SK-N-SH (cell line): ENCODE results near the gene NUDT14. TPM values are rescaled to one million over a fixed set of nuclear protein-coding genes. Genes with fewer than 3 reads are reported as not detected.

Source experiments
- CTCF ChIA-PET: fragments of 300-600, 350-600 bp; formaldehyde crosslinking; extraction: SDS; loops from one replicate; lab custom pipeline; 2021; lab: Yijun Ruan, JAX
- POLR2A ChIA-PET: fragments of 350-600 bp; sonication (Branson Sonifier 250); formaldehyde crosslinking; extraction: SDS; loops from one replicate; lab custom pipeline; 2020; ENCODE audit warnings: antibody characterized with exemption, inconsistent platforms; lab: Yijun Ruan, JAX
- DNase-seq: peaks from one replicate; pipeline ENCODE4 v3.0.0; 2012
- H2AFZ ChIP-seq: fragments of 200-600 bp; sonication (generic); 2 replicates; pipeline ENCODE4 v1.8.1; 2016; ENCODE audit warnings: antibody characterized with exemption, mild to moderate bottlenecking, low read depth
- H3F3A ChIP-seq: fragments of 200-600 bp; sonication (generic); replicated peaks from 2 replicates; pipeline ENCODE3; 2016; ENCODE audit warnings: antibody characterized with exemption, mild to moderate bottlenecking; ENCODE audit not compliant: insufficient read depth
- H3K27ac ChIP-seq, 2 experiments: fragments of 200-500 bp in 1 of 2; fragments of 200-600 bp in 1 of 2; sonication (Bioruptor generic) in 1 of 2; sonication (generic), shearing (Covaris generic) in 1 of 2; 2 replicates each; pipeline versions ENCODE4 v1.5.1 to v1.6.1; 2014 to 2016; ENCODE audit warnings: low read depth in 2 of 2, inconsistent platforms in 1 of 2, low read length in 1 of 2, mild to moderate bottlenecking in 1 of 2, mixed read lengths in 1 of 2
- H3K27me3 ChIP-seq: fragments of 200-600 bp; sonication (generic), shearing (Covaris generic); 2 replicates; pipeline ENCODE4 v1.6.1; 2016; ENCODE audit warnings: mixed run types; ENCODE audit not compliant: insufficient read depth
- H3K36me3 ChIP-seq, 2 experiments: fragments of 200-500 bp in 1 of 2; fragments of 200-600 bp in 1 of 2; sonication (Bioruptor generic) in 1 of 2; sonication (generic) in 1 of 2; replicated peaks in 1 of 2; 2 replicates each; pipeline versions ENCODE3 to v1.5.1; 2014 to 2016; ENCODE audit warnings: low read length in 1 of 2, mild to moderate bottlenecking in 1 of 2; ENCODE audit not compliant: insufficient read depth in 2 of 2, control insufficient read depth in 1 of 2
- H3K4me1 ChIP-seq, 2 experiments: fragments of 200-500 bp in 1 of 2; fragments of 200-600 bp in 1 of 2; sonication (Bioruptor generic) in 1 of 2; sonication (generic), shearing (Covaris generic) in 1 of 2; 2 replicates each; pipeline versions ENCODE4 v1.5.1 to v1.6.1; 2014 to 2016; ENCODE audit warnings: low read depth in 1 of 2, low read length in 1 of 2, mixed run types in 1 of 2; ENCODE audit not compliant: insufficient read depth in 2 of 2, control insufficient read depth in 1 of 2
- H3K4me2 ChIP-seq: fragments of 200-600 bp; sonication (generic), shearing (Covaris generic); 2 replicates; pipeline ENCODE4 v1.6.1; 2017; ENCODE audit warnings: mixed run types
- H3K4me3 ChIP-seq, 2 experiments: fragments of 200-500 bp in 1 of 2; fragments of 200-600 bp in 1 of 2; sonication (Bioruptor generic) in 1 of 2; sonication (generic), shearing (Covaris generic) in 1 of 2; 2 replicates each; pipeline versions ENCODE4 v1.5.1 to v1.8.1; 2014 to 2016; ENCODE audit warnings: low read depth in 2 of 2, inconsistent platforms in 1 of 2, low read length in 1 of 2, mild to moderate bottlenecking in 1 of 2, mixed read lengths in 1 of 2, moderate library complexity in 1 of 2
- H3K79me2 ChIP-seq: fragments of 200-600 bp; sonication (generic); 2 replicates; pipeline ENCODE4 v1.8.1; 2017; ENCODE audit warnings: mild to moderate bottlenecking; ENCODE audit not compliant: insufficient read depth
- H3K9ac ChIP-seq: fragments of 200-600 bp; sonication (generic); 2 replicates; pipeline ENCODE4 v1.6.1; 2017; ENCODE audit warnings: mixed run types
- H3K9me2 ChIP-seq: fragments of 200-600 bp; sonication (generic); 2 replicates; pipeline ENCODE4 v1.6.1; 2017; ENCODE audit warnings: mixed run types
- H3K9me3 ChIP-seq: fragments of 200-600 bp; sonication (generic); 2 replicates; pipeline ENCODE4 v1.6.1; 2017; ENCODE audit warnings: mixed run types, mild to moderate bottlenecking, moderate library complexity
- H4K20me1 ChIP-seq: fragments of 200-600 bp; sonication (generic); 2 replicates; pipeline ENCODE4 v1.6.1; 2017; ENCODE audit warnings: mild to moderate bottlenecking, mixed run types; ENCODE audit not compliant: insufficient read depth
- CHD2 ChIP-seq: fragments of 150-350 bp; IDR thresholded peaks from 2 replicates; pipeline ENCODE4 v1.6.1; 2018; ENCODE audit warnings: low read length; ENCODE audit not compliant: partially characterized antibody
- ELF1 ChIP-seq: IDR thresholded peaks from 2 replicates; pipeline ENCODE4 v1.4.0; 2012
- EP300 ChIP-seq, 2 experiments: IDR thresholded peaks; 2 replicates each; pipeline versions ENCODE4 v1.4.0 to v1.6.1; 2012; ENCODE audit warnings: borderline replicate concordance in 1 of 2, low read depth in 1 of 2, low read length in 1 of 2
- EZH2phosphoT487 ChIP-seq: fragments of 200-600 bp; sonication (generic); IDR thresholded peaks from 2 replicates; pipeline ENCODE4 v1.6.1; 2017; ENCODE audit warnings: low read depth, mixed run types, mild to moderate bottlenecking, antibody characterized with exemption, moderate library complexity, borderline replicate concordance
- FOSL2 ChIP-seq: IDR thresholded peaks from 2 replicates; pipeline ENCODE4 v1.4.0; 2012; ENCODE audit warnings: low read depth, mild to moderate bottlenecking, moderate library complexity, borderline replicate concordance
- FOXM1 ChIP-seq: IDR thresholded peaks from 2 replicates; pipeline ENCODE4 v1.4.0; 2012; ENCODE audit warnings: low read depth, mild to moderate bottlenecking
- GABPA ChIP-seq: IDR thresholded peaks from 2 replicates; pipeline ENCODE4 v1.4.0; 2012; ENCODE audit warnings: low read depth, mild to moderate bottlenecking
- IRF3 ChIP-seq: fragments of 150-350 bp; IDR thresholded peaks from 2 replicates; pipeline ENCODE4 v1.6.1; 2016; ENCODE audit warnings: mild to moderate bottlenecking, low read depth, low read length
- POLR2AphosphoS5 ChIP-seq: IDR thresholded peaks from 2 replicates; pipeline ENCODE4 v1.6.1; 2012; ENCODE audit warnings: low read depth, low read length
- RAD21 ChIP-seq: IDR thresholded peaks from 2 replicates; pipeline ENCODE4 v1.6.1; 2012; ENCODE audit warnings: mild to moderate bottlenecking, low read length
- RCOR1 ChIP-seq: fragments of 150-350 bp; IDR thresholded peaks from 2 replicates; pipeline ENCODE4 v1.6.1; 2017; ENCODE audit warnings: antibody characterized with exemption, low read length
- RFX5 ChIP-seq: IDR thresholded peaks from 2 replicates; pipeline ENCODE4 v1.6.1; 2012; ENCODE audit warnings: mild to moderate bottlenecking, improper control_type of control experiment, low read length
- RXRA ChIP-seq: IDR thresholded peaks from 2 replicates; pipeline ENCODE4 v1.4.0; 2012; ENCODE audit warnings: low read depth, mild to moderate bottlenecking, borderline replicate concordance
- TCF12 ChIP-seq: IDR thresholded peaks from 2 replicates; pipeline ENCODE4 v1.4.0; 2012
- USF1 ChIP-seq: IDR thresholded peaks from 2 replicates; pipeline ENCODE4 v1.4.0; 2012; ENCODE audit warnings: low read depth, borderline replicate concordance
- ZBTB33 ChIP-seq: IDR thresholded peaks from 2 replicates; pipeline ENCODE4 v1.4.0; 2012; ENCODE audit warnings: low read depth, borderline replicate concordance
- WGBS: methylation state at CpG from one replicate; pipeline ENCODE4 v1.1.6; 2017; ENCODE audit warnings: low lambda C conversion rate; 5-methylcytosine and 5-hydroxymethylcytosine counted together
- polyA plus RNA-seq, 3 experiments: library from polyadenylated mRNA; depleted of rRNA; stranded (reverse); fragments of >200 nt; gene quantifications; 2 replicates each; pipeline ENCODE4 v1.2.3, GENCODE V29; 2012
- TF ChIP-seq, protein P1 (sequence below): IDR thresholded peaks from 2 replicates; pipeline ENCODE4 v1.4.0; 2012; ENCODE audit warnings: low read depth
- TF ChIP-seq, protein P2 (sequence below): fragments of 150-350 bp; IDR thresholded peaks from 2 replicates; pipeline ENCODE4 v1.6.1; 2017; ENCODE audit warnings: antibody characterized with exemption, low read length, low read depth, borderline replicate concordance

NUDT14 gene
- polyA plus RNA-seq, 1 of the 3 experiments (the other 2 are of a cell fraction): 18.4 TPM

DNA sequence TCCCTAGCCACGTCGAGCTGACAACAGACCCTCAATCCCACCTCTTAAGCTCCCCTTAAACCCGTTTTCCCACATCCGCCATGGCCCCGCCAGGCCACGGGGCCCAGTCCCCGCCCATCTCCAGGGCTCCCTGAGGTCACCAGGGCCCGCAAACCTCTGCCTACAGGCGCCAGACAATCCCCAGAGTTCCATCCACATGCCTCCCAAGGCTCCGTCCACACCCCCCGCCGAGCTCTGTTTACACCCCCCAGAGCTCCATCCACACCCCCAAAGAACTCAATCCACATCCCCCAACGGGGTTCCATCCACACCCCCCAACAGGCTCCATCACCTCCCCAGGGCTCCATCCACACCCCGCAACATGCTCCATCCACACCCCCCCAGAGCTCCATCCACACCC is 21.8 kb downstream of the NUDT14 start:
- no peaks in the 10 kb centered on the region for H3K36me3 ChIP-seq
- ChIA-PET POLR2A (no interaction called here), CTCF (interaction anchor here (0.6 to 1.3 kb wide), 5 partner anchors 9 to 73 kb away, joined by 3 to 6 read pairs (median 4); partner anchors contain the start of gene JAG2)

DNA sequence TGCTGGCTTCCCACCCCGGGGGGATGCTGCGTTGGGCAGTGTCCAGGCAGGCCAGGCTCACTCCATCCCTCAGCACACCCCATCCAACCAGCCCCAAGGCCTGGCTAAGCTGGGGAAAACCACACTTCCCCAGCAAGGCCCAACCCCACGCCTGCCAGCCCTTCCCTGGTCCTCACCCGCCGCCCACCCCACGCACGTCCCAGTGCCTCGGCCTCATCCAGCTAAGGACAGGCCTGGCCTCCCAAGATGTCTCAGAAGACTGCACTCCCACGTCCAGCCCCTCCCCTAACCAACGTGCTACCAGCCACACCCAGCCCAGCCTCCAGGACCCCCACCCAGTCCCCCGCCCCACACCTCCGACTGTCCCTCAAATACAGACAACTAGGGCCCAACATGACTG is 22.3 kb downstream of the NUDT14 start:
- H3K36me3 ChIP-seq: no peaks in the 10 kb centered on the region
- H3K27me3 ChIP-seq: no peaks in the 10 kb centered on the region
- no peaks in the 10 kb centered on the region for H3F3A ChIP-seq
- no peak for DNase-seq
- H3K4me3 ChIP-seq: no peak overlapping the region
- ChIA-PET CTCF (interaction anchor here (0.9 to 1.3 kb wide), 4 partner anchors 10 to 108 kb away, joined by 3 to 6 read pairs (median 4); partner anchors contain the start of gene JAG2), POLR2A (no interaction called here)
- H3K4me2 ChIP-seq: no peak overlapping the region
- no peaks in the 10 kb centered on the region for H3K9me3 ChIP-seq
- H3K27ac ChIP-seq: no peak overlapping the region
- no peaks in the 10 kb centered on the region for H3K9me2 ChIP-seq
- H3K9ac ChIP-seq: no peak overlapping the region
- no peaks in the 10 kb centered on the region for H3K4me1 ChIP-seq
- no peak overlapping the region for H2AFZ ChIP-seq
- H3K79me2 ChIP-seq: no peaks in the 10 kb centered on the region
- TF ChIP-seq, protein P1, sequence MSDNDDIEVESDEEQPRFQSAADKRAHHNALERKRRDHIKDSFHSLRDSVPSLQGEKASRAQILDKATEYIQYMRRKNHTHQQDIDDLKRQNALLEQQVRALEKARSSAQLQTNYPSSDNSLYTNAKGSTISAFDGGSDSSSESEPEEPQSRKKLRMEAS: no peak
- no peak for TF ChIP-seq ZBTB33
- no peak for TF ChIP-seq RXRA
- TF ChIP-seq RCOR1: no peak
- no peak for TF ChIP-seq TCF12
- no peak for TF ChIP-seq GABPA
- TF ChIP-seq RFX5: no peak
- no peak for TF ChIP-seq RAD21
- no peak for TF ChIP-seq IRF3
- no peak for TF ChIP-seq ELF1
- TF ChIP-seq USF1: no peak
- 77% methylated on average over 10 of the region's 12 CpGs for WGBS
- H4K20me1 ChIP-seq: no peaks in the 10 kb centered on the region

More for the DNA sequence above, 21.8 kb downstream of the NUDT14 start:
- Histone ChIP-seq H3K27me3 (no peaks in the 10 kb centered on the region), H3K9me2 (no peaks in the 10 kb centered on the region), H3K4me1 (no peaks in the 10 kb centered on the region), H3K4me3 (no peak overlapping the region), H2AFZ (no peak overlapping the region), H3K9me3 (no peaks in the 10 kb centered on the region), H3K9ac (no peak overlapping the region), H3K4me2 (no peak overlapping the region)
- TF ChIP-seq POLR2AphosphoS5 (no peak), ELF1 (no peak), EP300 (IDR thresholded peaks at IDR 0.05; ENCODE audit: borderline replicate concordance in 1 of 2, low read depth in 1 of 2, low read length in 1 of 2) (no peak), IRF3 (no peak), FOSL2 (no peak), FOXM1 (no peak), EZH2phosphoT487 (no peak), RCOR1 (no peak), CHD2 (no peak)
- TF ChIP-seq, protein P2, sequence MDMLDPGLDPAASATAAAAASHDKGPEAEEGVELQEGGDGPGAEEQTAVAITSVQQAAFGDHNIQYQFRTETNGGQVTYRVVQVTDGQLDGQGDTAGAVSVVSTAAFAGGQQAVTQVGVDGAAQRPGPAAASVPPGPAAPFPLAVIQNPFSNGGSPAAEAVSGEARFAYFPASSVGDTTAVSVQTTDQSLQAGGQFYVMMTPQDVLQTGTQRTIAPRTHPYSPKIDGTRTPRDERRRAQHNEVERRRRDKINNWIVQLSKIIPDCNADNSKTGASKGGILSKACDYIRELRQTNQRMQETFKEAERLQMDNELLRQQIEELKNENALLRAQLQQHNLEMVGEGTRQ: no peak
- TF ChIP-seq, all 33 proteins: peak for 0
- DNase-seq: no peak
- 80% methylated on average over 14 of the region's 14 CpGs for WGBS
- Histone ChIP-seq H3K27ac (no peak overlapping the region), H3K79me2 (no peaks in the 10 kb centered on the region), H4K20me1 (no peaks in the 10 kb centered on the region), H3F3A (no peaks in the 10 kb centered on the region)
